HTERT RPE-1 (cell line): ENCODE data around the gene RER1.

Source experiments
- in situ Hi-C: fragments of 300-500 bp; cut with MboI; formaldehyde crosslinking; loops from 4 replicates; pipeline ENCODE4 v1.14.3; 2020; ENCODE audit warnings: low sequenced_read_pairs

RER1 gene

GRCh38 chr1:2388004-2388913, 3.4 kb upstream of the RER1 start:
- in situ Hi-C loops, result no loop called here

- in situ Hi-C loops, result no loop called here
Observed at GRCh38 chr1:2389644-2390043, 2.0 kb upstream of the RER1 start.

DNA sequence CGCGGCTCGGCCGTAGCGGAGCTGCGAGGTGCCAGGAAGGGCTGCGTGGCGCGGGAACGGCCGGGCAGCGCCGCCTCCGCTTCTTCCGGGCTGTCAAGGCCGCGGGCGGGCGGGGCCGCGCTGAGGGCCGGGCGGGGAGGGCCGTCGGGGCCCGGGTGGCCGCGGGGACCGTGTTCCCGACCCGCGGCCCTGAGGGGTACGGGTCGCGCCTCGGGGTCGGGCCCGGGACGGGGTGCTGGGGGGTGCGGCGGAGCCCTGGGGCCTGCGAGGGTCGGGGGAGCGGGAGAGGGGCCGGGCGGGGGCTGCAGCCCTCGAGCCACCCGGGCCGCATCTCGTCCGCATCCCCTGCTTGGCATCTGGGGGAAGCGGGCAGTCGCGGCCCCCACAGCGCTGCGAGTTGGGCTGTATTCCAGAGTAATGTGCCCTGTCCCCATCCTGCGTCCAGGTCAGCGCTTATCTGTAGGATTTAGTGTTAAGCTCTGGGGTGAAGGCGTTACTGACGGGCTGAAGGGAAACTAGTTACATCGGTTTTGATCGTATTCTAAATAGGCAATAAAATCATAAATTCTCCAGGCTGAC, 379 bp downstream of the RER1 start:
- in situ Hi-C loops, result no loop called here

- in situ Hi-C loops, result no loop called here
Observed at GRCh38 chr1:2392686-2393085, 1.0 kb downstream of the RER1 start.

- in situ Hi-C loops, result no loop called here
Observed at GRCh38 chr1:2393471-2393877, 1.8 kb downstream of the RER1 start.

GRCh38 chr1:2394220-2394619, 2.6 kb downstream of the RER1 start:
- in situ Hi-C loops, result no loop called here

GRCh38 chr1:2394761-2395160, 3.1 kb downstream of the RER1 start:
- in situ Hi-C loops, result no loop called here

DNA sequence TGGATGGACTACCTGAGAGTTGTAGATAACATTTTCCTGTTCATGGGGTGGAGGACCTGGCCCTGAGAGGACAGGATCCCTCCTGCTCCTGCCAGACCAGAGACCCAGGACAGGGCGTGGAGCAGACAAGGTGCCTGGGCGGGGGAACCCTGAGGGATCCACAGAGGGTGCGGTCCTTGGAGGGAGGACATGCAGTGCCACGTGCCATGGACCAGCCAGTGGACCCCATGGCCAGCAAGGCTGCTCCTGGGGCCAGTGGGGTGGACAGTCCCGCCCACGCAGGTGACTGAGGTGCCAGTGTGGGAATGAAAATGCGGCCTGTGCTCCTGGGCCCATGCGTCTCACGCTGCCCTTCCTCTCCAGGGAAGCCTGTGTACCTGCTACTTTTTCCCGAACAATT, 3.6 kb downstream of the RER1 start:
- in situ Hi-C loops, result no loop called here

- in situ Hi-C loops, result no loop called here
Observed at GRCh38 chr1:2396059-2396458, 4.4 kb downstream of the RER1 start.

- in situ Hi-C loops, result no loop called here
Observed at GRCh38 chr1:2396476-2396875, 4.8 kb downstream of the RER1 start.

GRCh38 chr1:2397007-2397679, 5.5 kb downstream of the RER1 start:
- in situ Hi-C loops, result no loop called here

DNA sequence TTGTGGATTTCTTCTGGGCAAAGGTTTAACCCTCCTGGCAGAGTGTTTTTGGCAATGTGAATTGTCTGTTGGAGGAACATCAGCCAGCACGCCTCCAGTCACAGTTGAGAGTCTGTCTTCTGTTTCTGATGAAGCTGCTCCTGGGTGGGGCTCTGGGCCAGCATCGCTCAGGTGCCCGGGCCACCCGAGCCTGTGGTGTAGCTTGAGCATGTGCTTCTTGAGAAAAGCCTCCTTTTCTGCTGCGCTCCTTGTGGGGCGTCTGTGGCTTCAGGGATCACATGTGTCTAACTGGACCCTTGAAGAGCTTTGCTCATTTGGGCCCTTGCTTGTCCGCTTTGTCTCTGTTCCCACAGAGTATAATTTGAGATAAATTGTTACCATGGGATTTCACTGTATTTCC, 7.2 kb downstream of the RER1 start:
- in situ Hi-C loops, result no loop called here

GRCh38 chr1:2399890-2400575, 8.4 kb downstream of the RER1 start:
- in situ Hi-C loops, result no loop called here

- in situ Hi-C loops, result no loop called here
Observed at GRCh38 chr1:2400576-2400909, 8.9 kb downstream of the RER1 start.

GRCh38 chr1:2400950-2401649, 9.5 kb downstream of the RER1 start:
- in situ Hi-C loops, result no loop called here

GRCh38 chr1:2402420-2402819, 10.8 kb downstream of the RER1 start:
- in situ Hi-C loops, result no loop called here

GRCh38 chr1:2403273-2403672, 11.6 kb downstream of the RER1 start:
- in situ Hi-C loops, result no loop called here

DNA sequence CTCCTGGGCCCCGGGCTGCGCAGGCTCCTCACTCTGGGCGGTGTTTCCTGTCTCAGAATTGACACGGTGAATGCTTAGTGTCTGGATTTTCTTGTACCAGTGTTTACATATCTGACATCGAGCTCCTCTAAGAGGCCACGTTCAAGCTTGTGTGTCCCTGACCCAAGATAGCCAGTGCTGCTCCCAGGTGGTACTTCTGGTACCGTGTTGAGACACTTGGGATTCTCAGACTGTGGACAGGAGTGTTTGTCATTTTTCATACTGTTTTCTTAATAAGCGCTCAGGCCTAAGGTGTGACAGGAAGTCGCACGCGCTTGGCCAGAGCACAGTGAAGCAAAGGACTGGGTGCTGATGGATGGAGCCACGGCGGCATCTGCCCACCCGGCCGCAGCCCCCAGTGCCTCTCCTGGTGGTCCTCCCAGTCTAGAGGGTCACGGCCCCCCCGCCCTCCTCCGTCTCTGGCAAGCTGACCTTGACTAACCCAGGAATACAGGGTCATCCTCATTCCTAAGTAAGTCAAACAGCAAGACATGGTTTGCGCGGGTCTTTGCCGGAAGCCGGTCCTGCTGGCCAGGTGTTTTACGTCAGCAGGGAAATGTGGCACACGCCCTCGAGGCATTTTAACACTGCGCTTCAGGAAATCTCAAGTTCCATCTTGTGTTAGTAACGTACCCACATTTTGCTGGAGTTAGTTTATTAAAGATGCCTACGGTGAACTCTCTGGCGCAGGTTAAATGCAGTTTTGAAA, 12.7 kb downstream of the RER1 start:
- in situ Hi-C loops, result no loop called here

GRCh38 chr1:2404890-2405511, 13.4 kb downstream of the RER1 start:
- in situ Hi-C loops, result no loop called here
